HepG2 (cell line): ENCODE measurements around the gene FAHD2A. TPM values are rescaled to one million over a fixed set of nuclear protein-coding genes. Genes with fewer than 3 reads are reported as not detected.

ENCODE experiments used
- ATAC-seq: fragments of 200-7000 bp; cut with Tn5 transposase; 3 replicates; pipeline ENCODE4 v1.9.1; 2020; ENCODE audit warnings: mild to moderate bottlenecking, moderate library complexity
- BruUV-seq: library from RNA; stranded (reverse); fragments of 400-500 nt; replicated peaks from 2 replicates; lab custom pipeline; 2021; lab: Mats Ljungman, UMichigan
- CTCF ChIA-PET: fragments of 300-600 bp; formaldehyde crosslinking; extraction: SDS; loops from one replicate; lab custom pipeline; 2021; ENCODE audit warnings: low total read pairs, inconsistent platforms, low intra/inter-chr PET ratio; lab: Yijun Ruan, JAX
- POLR2A ChIA-PET: fragments of 350-600 bp; sonication (Branson Sonifier 250); formaldehyde crosslinking; loops from one replicate; lab custom pipeline; 2020; ENCODE audit warnings: antibody characterized with exemption, inconsistent platforms; lab: Yijun Ruan, JAX
- DNase-seq: peaks from one replicate; pipeline ENCODE4 v3.0.0-alpha.2; 2015; ENCODE audit warnings: low spot score
- FAIRE-seq: peaks from 3 replicates; lab custom pipeline; 2011; peaks lifted over from hg19 to GRCh38; lab: Jason Lieb, UNC
- H2AFZ ChIP-seq: one replicate; pipeline ENCODE4 v1.6.1; 2011; ENCODE audit warnings: low read length, inconsistent platforms
- H3K27ac ChIP-seq: fragments of 300-600 bp; 3 replicates; pipeline ENCODE4 v1.8.0; 2011; ENCODE audit warnings: mixed run types, mild to moderate bottlenecking, mixed read lengths, low read length, inconsistent platforms; ENCODE audit not compliant: insufficient read depth; ENCODE audit errors: extremely low read length
- H3K27me3 ChIP-seq, 2 experiments: fragments of 200-600 bp in 1 of 2; 2 replicates in 1 of 2; 3 replicates in 1 of 2; pipeline versions ENCODE4 v1.6.0 to v1.8.0; 2011; ENCODE audit warnings: low read length in 2 of 2, mild to moderate bottlenecking in 2 of 2, moderate library complexity in 2 of 2, inconsistent platforms in 1 of 2; ENCODE audit not compliant: insufficient read depth in 2 of 2, control insufficient read depth in 1 of 2
- H3K36me3 ChIP-seq, 2 experiments: fragments of 200-600 bp in 1 of 2; replicated peaks in 1 of 2; 2 replicates in 1 of 2; 3 replicates in 1 of 2; pipeline versions ENCODE4 v1.5.1 to v1.8.0; 2011; ENCODE audit warnings: low read length in 2 of 2, inconsistent platforms in 1 of 2; ENCODE audit not compliant: insufficient read depth in 2 of 2, control insufficient read depth in 1 of 2
- H3K4me1 ChIP-seq: 2 replicates; pipeline ENCODE4 v1.5.1; 2012; ENCODE audit warnings: low read length, inconsistent platforms; ENCODE audit not compliant: insufficient read depth
- H3K4me2 ChIP-seq: 2 replicates; pipeline ENCODE4 v1.6.0; 2011; ENCODE audit warnings: low read depth, low read length, inconsistent platforms
- H3K4me3 ChIP-seq, 3 experiments: fragments of 200-600 bp in 1 of 3; sonication (generic), shearing (Covaris generic) in 1 of 3; replicated peaks in 1 of 3; 2 replicates each; pipeline ENCODE4 v1.5.1; 2011 to 2016; ENCODE audit warnings: low read length in 3 of 3, inconsistent platforms in 2 of 3, low read depth in 2 of 3, mild to moderate bottlenecking in 2 of 3, control low read depth in 1 of 3, mixed read lengths in 1 of 3; ENCODE audit not compliant: insufficient read depth in 1 of 3
- H3K79me2 ChIP-seq: one replicate; pipeline ENCODE4 v1.6.1; 2011; ENCODE audit warnings: low read length, inconsistent platforms; ENCODE audit not compliant: insufficient read depth
- H3K9ac ChIP-seq: 2 replicates; pipeline ENCODE4 v1.6.0; 2011; ENCODE audit warnings: mild to moderate bottlenecking, low read depth, low read length, inconsistent platforms; ENCODE audit not compliant: insufficient read depth
- H3K9me3 ChIP-seq: 2 replicates; pipeline ENCODE4 v1.5.1; 2012; ENCODE audit warnings: mild to moderate bottlenecking, low read length
- H4K20me1 ChIP-seq: 2 replicates; pipeline ENCODE4 v1.6.0; 2011; ENCODE audit warnings: inconsistent platforms, mild to moderate bottlenecking, low read length, moderate library complexity; ENCODE audit not compliant: insufficient read depth
- BATF2 ChIP-seq: sonication (generic); formaldehyde crosslinking; IDR thresholded peaks from 2 replicates; pipeline ENCODE4 v1.8.0; 2022; ENCODE audit warnings: mild to moderate bottlenecking, missing genetic modification reagents, moderate library complexity
- CTCF ChIP-seq: sonication (generic); formaldehyde crosslinking; IDR thresholded peaks from 2 replicates; pipeline ENCODE4 v1.5.0; 2020; ENCODE audit warnings: mild to moderate bottlenecking, missing genetic modification reagents, moderate library complexity
- HMGA1 ChIP-seq: sonication (generic); formaldehyde crosslinking; conservative IDR thresholded peaks from 2 replicates; pipeline ENCODE4 v1.4.0; 2020; ENCODE audit warnings: missing genetic modification reagents
- NCOA1 ChIP-seq: sonication (generic); formaldehyde crosslinking; IDR thresholded peaks from 2 replicates; pipeline ENCODE4 v1.9.0; 2021; ENCODE audit warnings: missing genetic modification reagents
- SMC3 ChIP-seq: IDR thresholded peaks from 2 replicates; pipeline ENCODE4 v1.6.1; 2011; ENCODE audit warnings: low read length, improper control_type of control experiment
- SP2 ChIP-seq: sonication (generic); formaldehyde crosslinking; IDR thresholded peaks from 2 replicates; pipeline ENCODE4 v1.5.1; 2020; ENCODE audit warnings: mild to moderate bottlenecking, missing genetic modification reagents
- ZNF180 ChIP-seq: sonication (generic); formaldehyde crosslinking; IDR thresholded peaks from 2 replicates; pipeline ENCODE4 v1.4.0; 2020; ENCODE audit warnings: low read depth, missing genetic modification reagents, borderline replicate concordance
- ZNF615 ChIP-seq: sonication (generic); formaldehyde crosslinking; IDR thresholded peaks from 2 replicates; pipeline ENCODE4 v1.5.0; 2020; ENCODE audit warnings: mild to moderate bottlenecking, missing genetic modification reagents, borderline replicate concordance
- ZNF891 ChIP-seq: sonication (generic); formaldehyde crosslinking; IDR thresholded peaks from 2 replicates; pipeline ENCODE4 v1.5.0; 2020; ENCODE audit warnings: mild to moderate bottlenecking, missing genetic modification reagents
- WGBS: methylation state at CpG from one replicate; pipeline ENCODE4 v1.1.6; 2017; ENCODE audit warnings: low lambda C conversion rate; 5-methylcytosine and 5-hydroxymethylcytosine counted together
- in situ Hi-C: cut with HindIII; loops from 2 replicates; pipeline ENCODE4 v1.10.0; 2017; ENCODE audit warnings: low pct_unique_long_range_greater_than_20kb; ENCODE audit not compliant: extremely low pct_ligation_motif_present
- intact Hi-C: fragments of 100-400 bp; cut with micrococcal nuclease; formaldehyde crosslinking; loops from one replicate; pipeline ENCODE4 v1.10.0; 2022; ENCODE audit not compliant: unreplicated experiment
- polyA plus RNA-seq, 8 experiments: library from polyadenylated mRNA; depleted of rRNA in 3 of 8; stranded (reverse) in 7 of 8; unstranded in 1 of 8; fragments of >200 nt; fragmentation: Illumina TruSeq in 4 of 8; extraction: Trizol in 4 of 8; gene quantifications; 2 replicates each; pipeline versions ENCODE4 v1.2.1 to v1.2.3, GENCODE V29; 2011 to 2016; ENCODE audit warnings: low read depth in 4 of 8, missing spikeins in 1 of 8, mixed read lengths in 1 of 8; ENCODE audit not compliant: insufficient read depth in 1 of 8
- total RNA-seq, 5 experiments: library from RNA; depleted of rRNA; stranded (reverse); fragments of >200 nt; fragmentation: Illumina TruSeq; extraction: Trizol; gene quantifications; 2 replicates each; pipeline ENCODE4 v1.2.3, GENCODE V29; 2016; ENCODE audit warnings: low read depth in 1 of 5
- TF ChIP-seq, protein P1 (sequence below): sonication (generic); formaldehyde crosslinking; IDR thresholded peaks from 2 replicates; pipeline ENCODE4 v1.4.0; 2020; ENCODE audit warnings: missing genetic modification reagents, mild to moderate bottlenecking, borderline replicate concordance
- TF ChIP-seq, protein P2 (sequence below): sonication (generic); formaldehyde crosslinking; IDR thresholded peaks from 2 replicates; pipeline ENCODE4 v1.5.0; 2020; ENCODE audit warnings: mild to moderate bottlenecking, missing genetic modification reagents

The FAHD2A gene
- total and polyA plus RNA-seq, 2 of the 13 experiments (the other 11 are each of a cell fraction or from before 2014, with no cell fraction given) = 34.0 to 44.2 TPM

DNA sequence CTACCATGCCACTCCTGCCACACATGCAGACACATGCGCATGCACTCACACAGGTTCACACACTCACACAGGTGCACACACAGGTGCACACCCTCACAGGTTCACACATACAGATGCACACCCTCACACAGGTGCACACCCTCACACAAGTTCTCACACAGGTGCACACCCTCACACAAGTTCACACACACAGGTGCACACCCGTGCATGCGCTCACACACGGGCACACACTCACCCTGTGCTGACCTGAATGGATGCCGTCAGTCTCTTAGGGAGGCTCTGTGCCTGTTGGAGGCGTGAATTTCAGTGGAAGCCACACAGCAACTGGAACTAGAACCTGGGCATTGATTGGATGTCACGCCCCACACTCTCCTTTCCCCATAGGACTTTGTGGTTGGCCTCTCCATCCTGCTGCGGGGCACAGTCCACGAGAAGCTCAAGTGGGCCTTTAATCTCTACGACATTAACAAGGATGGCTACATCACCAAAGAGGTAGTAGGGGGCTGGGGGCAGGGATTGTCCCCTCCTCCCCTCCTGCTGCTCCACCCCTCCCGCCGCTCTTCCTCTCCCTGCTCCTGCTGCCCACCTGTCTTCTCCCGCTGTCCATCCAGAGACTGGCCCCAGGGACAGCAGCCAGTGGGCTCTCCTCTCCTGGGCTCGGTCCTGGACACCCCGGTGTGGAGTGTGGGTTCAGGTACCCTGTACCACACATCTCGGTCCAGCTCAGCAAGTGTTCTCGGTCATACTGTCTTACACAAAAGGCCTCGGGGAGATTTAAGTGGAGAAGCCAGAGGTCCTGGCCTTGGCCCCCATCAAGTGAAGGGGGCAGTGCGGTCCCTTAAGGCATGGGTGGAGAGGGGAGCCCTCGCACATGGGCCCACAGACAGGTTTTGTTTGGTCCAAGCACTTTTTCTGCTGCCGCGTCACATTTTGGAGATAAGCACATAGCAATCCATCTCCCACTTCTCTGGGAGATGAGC lies 21.0 kb upstream of the FAHD2A start:
- H3K79me2 ChIP-seq = no peaks in the 10 kb centered on the region
- no TSS peak for BruUV-seq
- DNase-seq = no peak
- H4K20me1 ChIP-seq = no peaks in the 10 kb centered on the region
- no peak overlapping the region for H3K4me2 ChIP-seq
- in situ Hi-C loops (no loop called here), intact Hi-C loops (no loop called here)
- no peak overlapping the region for H2AFZ ChIP-seq
- peaks cover 30% of the 10 kb centered on the region for H3K4me1 ChIP-seq
- CTCF ChIA-PET = no interaction called here
- H3K4me3 ChIP-seq = no peak overlapping the region
- no peak overlapping the region for H3K9ac ChIP-seq
- ATAC-seq = no peak
- 54% methylated on average over 22 of the region's 22 CpGs for WGBS
- FAIRE-seq = no peak
- no peak overlapping the region for H3K27ac ChIP-seq
- H3K36me3 ChIP-seq = no peaks in the 10 kb centered on the region
- POLR2A ChIA-PET = no interaction called here
- H3K27me3 ChIP-seq = peaks cover 0 to 23% of the 10 kb centered on the region in 2 experiments; a peak in 2 of 5 replicates
- H3K9me3 ChIP-seq = no peaks in the 10 kb centered on the region
- TF ChIP-seq, protein P1, sequence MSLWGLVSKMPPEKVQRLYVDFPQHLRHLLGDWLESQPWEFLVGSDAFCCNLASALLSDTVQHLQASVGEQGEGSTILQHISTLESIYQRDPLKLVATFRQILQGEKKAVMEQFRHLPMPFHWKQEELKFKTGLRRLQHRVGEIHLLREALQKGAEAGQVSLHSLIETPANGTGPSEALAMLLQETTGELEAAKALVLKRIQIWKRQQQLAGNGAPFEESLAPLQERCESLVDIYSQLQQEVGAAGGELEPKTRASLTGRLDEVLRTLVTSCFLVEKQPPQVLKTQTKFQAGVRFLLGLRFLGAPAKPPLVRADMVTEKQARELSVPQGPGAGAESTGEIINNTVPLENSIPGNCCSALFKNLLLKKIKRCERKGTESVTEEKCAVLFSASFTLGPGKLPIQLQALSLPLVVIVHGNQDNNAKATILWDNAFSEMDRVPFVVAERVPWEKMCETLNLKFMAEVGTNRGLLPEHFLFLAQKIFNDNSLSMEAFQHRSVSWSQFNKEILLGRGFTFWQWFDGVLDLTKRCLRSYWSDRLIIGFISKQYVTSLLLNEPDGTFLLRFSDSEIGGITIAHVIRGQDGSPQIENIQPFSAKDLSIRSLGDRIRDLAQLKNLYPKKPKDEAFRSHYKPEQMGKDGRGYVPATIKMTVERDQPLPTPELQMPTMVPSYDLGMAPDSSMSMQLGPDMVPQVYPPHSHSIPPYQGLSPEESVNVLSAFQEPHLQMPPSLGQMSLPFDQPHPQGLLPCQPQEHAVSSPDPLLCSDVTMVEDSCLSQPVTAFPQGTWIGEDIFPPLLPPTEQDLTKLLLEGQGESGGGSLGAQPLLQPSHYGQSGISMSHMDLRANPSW = no peak
- TF ChIP-seq HMGA1 (CRISPR knock-in tag) (no peak), ZNF180 (CRISPR knock-in tag) (no peak), SP2 (CRISPR knock-in tag) (no peak), BATF2 (CRISPR knock-in tag) (no peak), NCOA1 (no peak), ZNF615 (CRISPR knock-in tag) (no peak), ZNF891 (no peak), CTCF (CRISPR knock-in tag) (no peak), SMC3 (no peak)
- TF ChIP-seq, protein P2, sequence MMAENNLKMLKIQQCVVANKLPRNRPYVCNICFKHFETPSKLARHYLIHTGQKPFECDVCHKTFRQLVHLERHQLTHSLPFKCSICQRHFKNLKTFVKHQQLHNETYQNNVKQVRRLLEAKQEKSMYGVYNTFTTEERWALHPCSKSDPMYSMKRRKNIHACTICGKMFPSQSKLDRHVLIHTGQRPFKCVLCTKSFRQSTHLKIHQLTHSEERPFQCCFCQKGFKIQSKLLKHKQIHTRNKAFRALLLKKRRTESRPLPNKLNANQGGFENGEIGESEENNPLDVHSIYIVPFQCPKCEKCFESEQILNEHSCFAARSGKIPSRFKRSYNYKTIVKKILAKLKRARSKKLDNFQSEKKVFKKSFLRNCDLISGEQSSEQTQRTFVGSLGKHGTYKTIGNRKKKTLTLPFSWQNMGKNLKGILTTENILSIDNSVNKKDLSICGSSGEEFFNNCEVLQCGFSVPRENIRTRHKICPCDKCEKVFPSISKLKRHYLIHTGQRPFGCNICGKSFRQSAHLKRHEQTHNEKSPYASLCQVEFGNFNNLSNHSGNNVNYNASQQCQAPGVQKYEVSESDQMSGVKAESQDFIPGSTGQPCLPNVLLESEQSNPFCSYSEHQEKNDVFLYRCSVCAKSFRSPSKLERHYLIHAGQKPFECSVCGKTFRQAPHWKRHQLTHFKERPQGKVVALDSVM = no peak
